GM18909 (cell line): ENCODE results near the gene IRF1.
A peak's percentile ranks its signal among the peaks of the same experiment; 100 is the strongest.
"Not testable (repeated sequence)": the region's sequence is repeated elsewhere in the genome, so short reads cannot be mapped to it uniquely, and the experiment has no call there.

Source experiments
- ATAC-seq: cut with Tn5 transposase; IDR thresholded peaks from one replicate; pipeline ENCODE4 v1.9.1; 2021; ENCODE audit warnings: mild to moderate bottlenecking; ENCODE audit not compliant: unreplicated experiment, poor library complexity

Gene IRF1, protein sequence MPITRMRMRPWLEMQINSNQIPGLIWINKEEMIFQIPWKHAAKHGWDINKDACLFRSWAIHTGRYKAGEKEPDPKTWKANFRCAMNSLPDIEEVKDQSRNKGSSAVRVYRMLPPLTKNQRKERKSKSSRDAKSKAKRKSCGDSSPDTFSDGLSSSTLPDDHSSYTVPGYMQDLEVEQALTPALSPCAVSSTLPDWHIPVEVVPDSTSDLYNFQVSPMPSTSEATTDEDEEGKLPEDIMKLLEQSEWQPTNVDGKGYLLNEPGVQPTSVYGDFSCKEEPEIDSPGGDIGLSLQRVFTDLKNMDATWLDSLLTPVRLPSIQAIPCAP

DNA sequence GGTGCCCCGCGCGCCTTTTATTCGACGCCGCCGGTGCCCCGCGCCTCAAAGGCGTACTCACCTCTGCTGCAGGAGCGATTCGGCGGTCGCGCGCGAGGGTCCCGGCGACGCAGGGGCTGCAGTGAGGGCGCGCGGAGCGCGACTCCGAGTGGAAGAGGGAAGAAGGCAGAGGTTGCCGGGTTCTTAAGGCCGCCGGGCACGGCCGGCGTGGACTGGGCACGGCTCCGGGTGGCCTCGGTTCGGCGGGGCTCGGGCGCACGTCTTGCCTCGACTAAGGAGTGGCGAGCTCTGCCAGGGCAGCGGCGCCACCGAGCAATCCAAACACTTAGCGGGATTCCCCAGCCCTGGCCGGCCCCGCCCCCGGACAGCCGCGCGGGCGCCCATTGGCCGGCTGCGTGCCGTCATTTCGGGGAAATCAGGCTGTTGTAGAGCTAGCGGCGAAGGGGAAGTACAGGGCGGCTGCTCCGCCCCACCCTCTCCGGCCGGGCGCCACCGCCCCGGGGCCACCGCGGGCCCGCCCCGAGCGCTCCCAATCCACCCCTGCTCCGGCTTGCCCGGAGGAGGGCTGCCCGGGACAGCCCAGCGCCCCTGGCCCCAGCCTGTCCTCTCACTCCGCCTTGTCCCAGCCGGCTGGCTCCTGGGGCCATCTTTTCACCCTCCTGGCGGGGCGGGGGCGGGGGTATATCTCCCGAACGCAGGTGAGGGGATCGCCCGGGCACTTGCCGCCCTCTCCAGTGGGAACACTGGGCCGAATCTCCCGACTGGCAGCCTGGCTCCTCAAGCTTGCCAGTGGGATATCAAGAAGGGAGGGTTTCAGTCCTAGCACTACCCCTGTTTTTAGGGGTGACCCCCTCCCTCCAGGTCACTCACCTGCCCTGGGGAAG is at the start of gene IRF1:
Gene IRF1 (minus strand): TSS at position 290 of the 884 bp plus-strand sequence. CDS start 1,295 bp downstream, outside the sequence.
- ATAC-seq = peak; percentile 84

DNA sequence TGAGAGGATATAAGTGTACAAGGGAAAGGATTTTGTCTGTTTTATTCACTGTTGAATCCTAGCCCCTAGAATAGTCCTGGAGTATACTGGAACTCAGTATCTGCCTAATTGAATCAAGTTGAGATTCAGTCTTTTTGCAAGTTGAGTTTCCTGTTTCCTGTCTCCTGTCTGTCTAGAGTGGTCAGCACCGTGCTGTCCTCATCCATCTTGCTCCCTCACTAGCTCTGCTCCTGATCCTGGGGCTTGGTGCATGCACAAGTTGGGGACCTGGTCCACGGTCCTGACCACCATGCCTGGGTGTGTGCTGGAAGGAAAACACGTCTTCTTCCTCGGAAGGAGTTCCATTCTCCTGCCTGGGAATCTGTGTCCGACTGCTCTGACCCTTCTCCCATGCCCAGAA is 49.6 kb upstream of the IRF1 start:
- ATAC-seq = no peak

DNA sequence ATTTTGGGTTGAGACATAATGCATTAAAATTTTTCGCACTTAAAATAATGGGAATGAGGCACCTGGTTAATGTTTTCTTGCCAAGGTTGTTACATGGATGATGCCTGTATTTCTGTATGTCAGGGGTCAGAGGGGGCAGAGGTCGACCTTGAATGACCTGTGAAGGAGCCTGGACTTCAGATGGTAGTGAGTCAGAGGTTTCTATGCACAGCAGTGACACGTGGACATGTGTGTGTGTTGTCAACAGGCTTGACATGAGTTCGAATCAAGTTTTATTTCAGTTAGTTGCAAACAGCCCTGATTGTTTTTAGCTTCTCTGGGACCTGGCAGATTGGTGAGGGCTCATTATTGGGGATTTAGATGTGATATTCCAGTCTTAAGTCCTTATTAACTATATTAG is 49.1 kb upstream of the IRF1 start:
- ATAC-seq = no peak

DNA sequence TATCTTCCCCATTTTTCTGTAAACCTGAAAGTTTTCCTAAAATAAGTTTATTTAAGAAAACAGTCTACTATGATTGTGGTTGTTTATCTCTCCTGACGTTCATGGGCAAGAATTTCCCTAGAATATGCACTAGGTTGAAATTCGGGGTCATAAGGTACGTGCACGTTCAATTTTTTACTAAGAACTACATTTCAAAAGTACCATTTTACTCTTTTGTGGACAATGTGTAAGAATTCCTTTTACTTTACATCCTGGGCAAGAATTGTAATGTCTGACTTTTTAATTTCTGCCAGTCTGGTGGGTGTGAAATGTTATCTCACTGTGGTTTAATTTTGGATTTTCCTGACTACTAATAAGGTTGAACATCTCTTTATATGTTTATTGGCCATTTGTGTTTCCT is 40.4 kb upstream of the IRF1 start:
- no peak for ATAC-seq

DNA sequence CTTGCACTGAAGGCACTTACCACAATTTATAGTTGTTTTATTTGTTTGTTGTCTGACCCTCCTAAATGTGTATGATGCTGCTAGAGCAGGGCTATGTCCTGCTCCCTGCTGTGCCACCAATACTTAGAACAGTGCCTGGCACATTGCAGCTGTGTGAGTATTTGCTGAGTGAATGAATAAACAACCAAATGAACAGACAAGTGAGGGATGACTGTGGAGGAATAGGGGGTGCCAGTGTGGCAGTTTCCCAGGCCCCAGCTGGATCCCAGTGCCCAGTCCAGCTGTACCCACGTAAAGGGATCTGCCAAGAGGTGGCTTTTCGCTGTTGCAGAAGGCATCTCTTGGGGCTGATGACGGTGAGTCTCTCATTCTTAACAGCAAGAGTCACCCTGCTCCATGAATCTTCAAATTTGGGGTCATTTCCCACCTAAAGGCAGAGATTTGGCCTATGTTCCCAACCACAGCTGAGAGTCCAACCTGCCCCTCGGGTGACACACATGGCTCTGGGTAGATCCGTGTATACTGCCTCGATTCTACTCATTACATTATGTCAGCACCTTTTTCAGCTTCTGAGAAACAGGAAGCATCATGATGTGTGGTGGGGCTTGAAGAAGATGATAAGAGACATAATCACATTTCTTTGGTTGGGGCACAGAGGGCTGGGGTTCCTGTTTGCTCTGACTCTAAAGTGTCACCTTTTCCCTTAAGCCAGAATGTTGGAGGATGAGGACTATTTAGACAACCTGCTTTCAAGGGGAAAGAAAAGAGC is 38.5 kb upstream of the IRF1 start:
- no peak for ATAC-seq

DNA sequence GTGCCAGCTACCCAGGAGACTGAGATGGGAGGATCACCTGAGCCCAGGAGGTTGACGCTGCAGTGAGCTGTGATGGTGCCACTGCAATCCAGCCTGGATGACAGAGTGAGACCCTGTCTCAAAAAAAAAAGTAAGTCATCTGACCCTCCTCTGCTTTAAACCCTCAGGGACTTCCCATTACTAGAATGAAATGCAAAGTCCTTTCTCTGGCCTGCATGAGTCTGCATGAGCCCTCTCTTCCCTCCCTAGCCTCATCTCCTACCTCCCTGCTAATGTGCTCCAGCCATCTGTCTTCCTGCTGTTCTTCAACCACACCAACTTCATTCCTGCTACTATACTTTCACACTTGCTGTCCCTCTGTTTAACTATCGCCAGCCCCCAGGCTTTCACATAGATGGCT is 37.4 kb upstream of the IRF1 start:
- no peak for ATAC-seq

DNA sequence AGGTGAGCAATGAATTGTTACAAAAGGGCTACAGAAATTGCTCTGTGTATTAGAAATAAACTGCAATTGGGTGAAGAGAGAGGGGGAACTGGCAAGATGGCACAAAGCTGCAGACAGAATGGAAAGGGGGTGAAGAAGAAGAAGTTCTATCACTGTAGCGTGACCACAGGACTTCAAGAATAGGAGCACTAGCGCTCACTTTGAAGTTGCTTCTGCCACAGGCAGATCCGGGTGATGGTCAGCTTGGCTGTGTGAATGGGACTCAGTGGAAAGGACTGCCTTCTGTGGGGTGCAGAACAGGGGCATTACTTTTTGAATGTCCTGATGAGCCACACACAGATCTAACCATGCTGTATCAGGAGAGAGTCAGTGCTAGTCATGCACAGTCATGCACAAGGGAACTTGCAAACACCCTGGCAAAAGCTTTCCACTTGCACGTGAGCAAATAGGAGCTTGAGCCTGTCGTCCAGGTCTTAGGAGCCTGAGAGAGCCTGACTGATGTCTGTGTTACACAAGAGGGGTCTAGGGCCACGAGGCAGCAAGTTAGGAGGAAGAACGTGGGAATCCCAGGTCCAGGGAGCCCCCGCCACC is 36.5 kb upstream of the IRF1 start:
- no peak for ATAC-seq

DNA sequence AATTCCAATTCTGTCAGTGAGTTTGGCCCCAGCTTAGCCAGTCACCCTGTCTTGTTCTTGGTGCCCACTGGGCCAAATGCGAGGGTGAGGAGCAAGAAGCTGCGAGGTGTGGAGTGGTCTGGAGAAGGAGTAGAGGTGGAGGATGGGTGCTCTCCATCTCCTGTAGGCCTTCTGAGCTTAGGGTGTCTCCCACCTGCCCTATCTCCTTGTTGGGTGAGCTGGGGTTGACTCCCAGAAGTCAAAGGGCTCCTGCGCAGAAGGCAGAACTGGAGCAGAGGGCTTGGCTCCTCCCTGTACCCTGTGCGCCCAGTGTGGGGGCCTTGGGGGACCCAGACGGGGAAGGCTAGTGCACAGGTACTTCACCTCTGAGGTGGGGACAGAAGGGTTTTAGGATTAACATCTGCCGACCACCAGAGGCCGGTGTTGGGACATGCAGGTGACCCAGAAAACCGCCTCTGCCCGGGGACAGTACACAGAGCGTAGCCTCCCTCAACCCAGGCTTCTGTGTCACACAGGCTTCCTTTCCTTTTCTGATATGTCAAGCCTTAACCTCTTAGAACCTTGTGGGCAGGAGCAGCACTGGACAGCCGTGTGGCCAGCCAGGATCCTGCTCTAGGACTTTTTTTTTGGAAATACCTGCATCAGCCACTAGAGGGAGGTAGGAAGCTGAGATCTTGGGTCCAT is 35.9 kb upstream of the IRF1 start:
- peak; percentile 47 for ATAC-seq

DNA sequence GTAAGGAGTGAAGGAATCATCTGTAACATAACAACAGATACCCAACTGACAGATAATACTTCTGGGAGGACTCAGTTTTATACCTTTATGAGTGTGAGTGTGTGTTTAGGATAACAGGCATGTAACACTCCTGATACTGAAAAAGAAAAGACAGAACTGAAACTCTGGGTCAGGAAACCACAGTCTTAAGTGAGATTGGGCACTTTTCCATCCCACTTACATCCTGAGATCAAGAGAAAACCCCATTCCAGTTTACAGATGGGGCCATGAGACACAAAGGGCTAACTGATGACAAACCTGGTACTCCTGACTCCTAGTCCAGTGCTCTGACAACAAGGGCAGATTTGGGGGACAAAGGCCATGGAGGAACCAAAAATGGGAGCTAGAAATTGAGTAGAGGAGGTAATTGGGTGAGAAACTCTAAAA is 34.7 kb upstream of the IRF1 start:
- ATAC-seq = peak; percentile 79

DNA sequence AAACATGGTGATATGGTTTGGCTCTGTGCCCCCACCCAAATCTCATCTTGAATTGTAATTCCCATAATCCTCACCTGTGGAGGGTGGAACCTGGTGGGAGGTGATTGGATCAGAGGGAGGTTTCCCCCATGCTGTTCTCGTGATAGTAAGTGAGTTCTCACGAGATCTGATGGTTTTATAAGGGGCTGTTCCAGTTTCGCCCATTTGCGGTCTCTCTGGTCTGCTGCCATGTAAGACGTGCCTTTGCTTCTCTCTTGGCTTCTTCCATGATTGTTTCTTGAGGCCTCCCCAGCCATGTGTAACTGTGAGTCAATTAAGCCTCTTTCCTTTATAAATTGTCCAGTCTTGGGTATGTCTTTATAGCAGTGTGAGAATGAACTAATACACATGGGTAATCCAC is 34.3 kb upstream of the IRF1 start:
- ATAC-seq = not testable (repeated sequence)

DNA sequence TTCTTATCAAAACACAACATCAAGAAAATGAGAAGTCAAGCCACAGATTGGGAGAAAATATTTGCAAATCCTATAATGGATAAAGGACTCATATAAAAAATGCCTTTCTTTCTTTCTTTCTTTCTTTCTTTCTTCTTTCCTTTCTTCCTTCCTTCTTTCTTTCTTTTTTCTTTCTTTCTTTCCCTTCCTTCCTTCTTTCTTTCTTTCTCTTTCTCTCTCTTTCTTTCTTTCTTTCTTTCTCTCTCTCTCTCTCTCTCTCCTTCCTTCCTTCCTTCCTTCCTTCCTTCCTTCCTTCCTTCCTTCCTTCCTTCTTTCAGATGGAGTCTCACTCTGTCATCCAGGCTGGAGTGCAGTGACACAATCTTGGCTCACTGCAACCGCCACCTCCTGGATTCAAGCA is 31.5 kb upstream of the IRF1 start:
- not testable (repeated sequence) for ATAC-seq

DNA sequence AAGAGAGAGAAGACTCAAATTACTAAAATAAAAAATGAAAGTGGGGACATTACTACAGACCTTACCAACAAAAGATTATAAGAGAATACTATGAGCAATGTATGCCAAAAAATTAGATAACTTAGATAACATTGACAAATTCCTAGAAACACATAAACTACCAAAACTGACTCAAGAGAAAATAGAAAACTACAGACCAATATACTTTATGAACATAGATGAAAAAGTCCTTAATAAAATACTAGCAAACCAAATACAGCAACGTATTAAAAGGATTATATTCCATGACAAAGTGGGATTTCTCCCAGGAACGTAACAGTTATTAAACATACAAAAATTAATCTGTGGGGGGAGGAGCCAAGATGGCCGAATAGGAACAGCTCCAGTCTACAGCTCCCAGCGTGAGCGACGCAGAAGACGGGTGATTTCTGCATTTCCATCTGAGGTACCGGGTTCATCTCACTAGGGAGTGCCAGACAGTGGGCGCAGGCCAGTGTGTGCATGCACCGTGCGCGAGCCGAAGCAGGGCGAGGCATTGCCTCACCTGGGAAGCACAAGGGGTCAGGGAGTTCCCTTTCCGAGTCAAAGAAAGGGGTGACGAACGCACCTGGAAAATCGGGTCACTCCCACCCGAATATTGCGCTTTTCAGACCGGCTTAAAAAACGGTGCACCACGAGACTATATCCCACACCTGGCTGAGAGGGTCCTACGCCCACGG is 23.2 kb upstream of the IRF1 start:
- ATAC-seq = not testable (repeated sequence)

DNA sequence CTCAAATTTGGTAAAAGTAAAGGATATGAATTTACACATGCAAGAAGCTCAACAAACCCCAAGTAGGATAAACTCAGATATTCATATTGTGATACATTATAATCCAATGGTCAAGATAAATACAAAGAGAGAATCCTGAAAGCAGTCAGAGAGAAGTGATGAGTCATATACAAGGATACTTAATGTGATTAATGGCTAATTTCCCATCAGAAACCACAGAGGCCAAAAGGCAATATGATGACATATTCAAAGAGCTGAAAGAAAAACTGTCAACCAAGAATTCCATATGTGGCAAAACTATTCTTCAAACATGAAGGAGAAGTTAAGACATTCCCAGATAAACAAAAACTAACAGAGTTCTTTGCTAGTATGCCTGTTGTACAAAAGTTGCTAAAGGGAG is 19.5 kb upstream of the IRF1 start:
- ATAC-seq = no peak

DNA sequence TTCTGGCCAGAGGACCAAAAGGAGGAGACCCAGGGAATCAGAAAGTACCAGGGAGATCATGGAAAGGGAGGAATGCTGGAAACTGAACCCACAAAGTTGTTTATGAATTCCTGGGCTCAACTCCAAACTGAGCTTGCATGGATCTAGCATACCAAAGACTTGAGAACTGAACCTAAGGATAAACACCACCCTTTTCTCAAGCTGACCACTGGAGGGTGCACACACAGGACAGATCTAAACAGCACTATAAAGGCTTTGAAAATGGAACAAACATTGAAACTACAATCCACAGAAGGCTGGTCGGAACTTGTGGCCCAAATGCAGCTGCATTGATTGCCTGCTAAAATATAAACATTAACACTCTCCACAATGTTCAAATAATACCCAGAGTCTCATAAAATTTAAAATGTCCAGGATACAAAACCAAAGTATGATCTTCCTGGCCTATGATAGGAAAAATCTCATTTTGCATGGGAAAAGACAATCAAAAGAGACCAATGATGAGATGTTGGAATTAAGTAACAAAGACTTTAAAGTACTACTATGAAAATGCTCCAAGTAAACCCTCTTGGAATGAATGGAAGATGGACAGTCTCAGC is 15.6 kb upstream of the IRF1 start:
- peak; percentile 67 for ATAC-seq

DNA sequence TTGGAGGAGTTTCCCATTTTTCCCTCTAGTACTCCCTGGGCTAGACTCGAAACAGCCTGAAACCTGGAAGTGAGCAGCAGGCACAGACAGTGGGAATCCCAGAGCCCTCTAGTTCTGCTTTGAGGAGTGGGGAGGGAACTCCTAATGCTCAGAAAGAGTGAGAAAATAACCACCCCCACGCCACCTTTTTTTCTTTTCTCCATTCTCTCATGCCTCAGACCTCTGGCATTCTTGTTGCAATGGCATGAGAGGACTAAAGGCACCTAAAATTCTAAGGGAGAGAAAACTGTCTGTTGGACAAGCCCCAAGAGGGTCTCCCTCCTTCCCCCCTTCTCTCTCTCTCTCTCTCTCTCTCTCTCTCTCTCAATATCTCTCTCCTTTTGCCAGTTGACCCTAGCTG is 15.1 kb upstream of the IRF1 start:
- ATAC-seq = no peak

DNA sequence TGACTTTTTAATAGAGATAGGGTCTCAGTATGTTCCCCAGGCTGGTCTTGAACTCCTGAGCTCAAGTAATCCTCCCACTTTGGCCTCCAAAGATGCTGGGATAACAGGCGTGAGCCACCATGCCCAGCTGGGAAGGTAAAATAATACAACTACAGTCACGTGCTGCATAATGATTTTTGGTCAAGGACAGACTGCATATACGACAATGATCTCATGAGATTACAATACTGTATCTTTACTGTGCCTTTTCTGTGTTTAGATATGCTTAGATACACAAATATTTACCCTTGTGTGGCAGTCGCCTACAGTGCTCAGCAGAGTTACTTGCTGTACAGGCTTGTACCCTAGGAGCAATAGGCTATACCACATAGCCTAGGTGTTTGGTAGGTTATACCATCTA is 14.2 kb upstream of the IRF1 start:
- no peak for ATAC-seq

DNA sequence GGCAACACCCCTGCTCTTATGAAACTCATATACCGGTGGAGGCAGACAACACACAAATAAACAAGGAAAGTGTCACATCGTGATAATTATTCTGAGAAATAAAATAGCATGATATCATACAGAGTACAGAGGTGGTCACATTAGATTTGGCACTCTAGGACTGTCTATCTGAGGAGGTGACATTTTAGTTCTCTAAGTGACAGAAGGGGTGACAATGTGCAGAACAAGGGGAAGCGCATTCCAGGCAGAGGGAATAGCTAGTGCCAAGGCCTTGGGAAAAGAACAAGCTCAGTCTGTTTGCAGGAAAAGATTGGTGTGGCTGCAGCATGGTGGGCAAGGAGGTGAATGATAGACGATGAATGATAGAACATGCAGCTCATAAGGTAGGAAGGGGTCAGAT is 12.7 kb upstream of the IRF1 start:
- no peak for ATAC-seq

DNA sequence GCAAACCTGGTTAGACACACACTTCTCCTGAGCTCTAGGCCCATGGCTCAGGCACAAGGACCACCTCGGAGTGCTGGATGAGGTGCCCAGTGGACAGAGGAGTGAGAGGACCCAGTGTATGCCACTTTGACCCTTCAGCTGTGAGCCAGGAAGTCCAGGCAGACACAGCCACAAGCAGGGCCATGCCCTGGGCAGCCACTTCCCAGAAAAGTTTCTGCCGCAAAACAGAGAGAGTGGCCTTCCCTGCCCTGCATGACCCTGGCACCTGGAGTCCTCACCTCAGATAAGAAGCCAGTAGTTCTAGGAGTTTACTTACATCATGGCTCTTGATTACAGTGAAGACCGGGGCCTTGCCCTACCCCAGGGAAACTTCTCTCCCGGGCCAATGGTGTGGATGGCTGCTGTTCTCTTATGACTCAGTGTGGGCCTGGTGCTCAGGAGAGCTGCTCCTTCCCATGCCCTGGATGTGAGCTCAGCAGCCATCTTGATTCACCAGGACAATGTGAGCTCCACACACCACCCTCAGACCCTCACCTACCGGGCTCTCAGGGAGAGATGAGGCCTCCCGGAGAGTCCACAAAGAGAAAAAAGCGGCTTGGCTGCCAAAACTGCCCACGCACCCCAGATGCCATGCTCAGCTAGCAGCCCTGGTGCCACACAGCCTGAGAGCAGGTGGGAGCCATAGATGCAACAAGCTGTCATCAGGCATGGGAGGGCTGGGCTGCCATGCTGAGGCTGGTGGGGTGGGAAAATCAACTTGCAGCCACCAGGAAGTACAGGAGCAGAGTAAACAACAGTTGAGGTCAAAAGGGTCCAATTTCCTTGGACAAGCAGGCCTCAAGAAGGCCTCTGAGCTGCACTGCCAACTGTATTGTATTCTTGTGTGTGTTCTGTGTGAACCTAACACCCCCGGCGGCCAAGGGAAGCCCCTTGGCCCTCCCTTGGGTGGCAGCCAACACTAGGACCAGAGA is 11.7 kb upstream of the IRF1 start:
- ATAC-seq = no peak
